ENCODE measurements around the gene TACC2.
"Not testable (repeated sequence)": the region's sequence is repeated elsewhere in the genome, so short reads cannot be mapped to it uniquely, and the experiment has no call there.

The TACC2 gene

GRCh38 chr10:122203180-122203579 is 214.2 kb downstream of the TACC2 start:
- DNase-seq: not testable (repeated sequence)

DNA sequence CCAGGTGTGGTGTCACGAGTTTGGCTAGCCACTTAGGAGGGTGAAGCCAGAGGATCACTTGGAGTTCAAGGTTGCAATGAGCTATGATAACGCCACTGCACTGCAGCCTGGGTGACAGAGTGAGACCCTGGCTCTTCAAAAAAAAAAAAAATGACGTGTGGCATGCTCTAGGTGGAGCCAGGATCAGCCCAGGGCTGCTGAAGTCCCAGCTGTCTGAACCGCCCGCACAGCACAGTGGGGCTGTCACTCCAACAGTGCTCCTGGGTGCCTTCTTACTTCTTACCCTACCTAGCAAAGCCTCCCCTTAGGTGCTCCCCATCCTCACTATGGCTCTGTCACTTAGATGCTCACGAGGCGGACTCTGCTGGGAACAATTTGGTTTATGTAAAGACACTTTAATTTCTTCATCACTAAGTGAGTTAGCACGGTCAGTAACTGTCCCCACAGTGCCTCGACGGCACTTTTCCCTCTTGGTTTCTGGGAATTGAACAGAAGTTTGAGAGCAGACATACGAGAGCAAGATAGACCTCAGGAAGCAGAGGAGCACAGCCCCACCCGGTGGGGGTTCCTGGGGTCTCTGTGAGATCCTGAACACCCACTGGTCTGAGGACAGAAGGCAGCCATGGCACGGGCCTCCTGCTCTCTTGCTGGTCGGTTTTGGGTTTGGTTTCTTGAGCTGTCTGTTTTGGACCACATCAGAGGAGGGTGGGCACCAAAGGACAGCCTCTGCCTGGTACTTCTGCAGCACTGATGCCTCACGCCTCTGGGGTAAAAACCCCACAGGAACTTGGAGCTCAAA is 215.9 kb downstream of the TACC2 start:
- no peak for DNase-seq

GRCh38 chr10:122206471-122207065 is 217.6 kb downstream of the TACC2 start:
- no peak for DNase-seq

DNA sequence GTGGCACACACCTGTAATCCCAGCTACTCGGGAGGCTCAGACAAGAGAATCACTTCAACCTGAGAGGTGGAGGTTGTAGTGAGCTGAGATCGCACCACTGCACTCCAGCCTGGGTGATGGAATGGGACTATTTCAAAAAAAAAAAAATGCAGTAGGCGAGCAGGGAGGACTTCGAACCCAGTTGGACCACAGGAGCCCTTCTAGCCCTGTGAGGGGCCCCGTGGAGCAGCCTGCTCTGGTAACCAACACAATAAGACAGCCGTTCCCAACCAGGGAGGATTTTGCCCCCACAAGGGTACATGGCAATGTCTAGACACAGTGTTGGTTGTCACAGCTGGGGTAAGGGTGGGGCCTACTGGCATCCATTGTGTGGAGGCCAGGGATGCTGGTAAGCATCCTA is 218.2 kb downstream of the TACC2 start:
- DNase-seq: no peak

- DNase-seq: peak; percentile 44
Measured at GRCh38 chr10:122207596-122207995, 218.6 kb downstream of the TACC2 start.

- DNase-seq: no peak
Measured at GRCh38 chr10:122208571-122209430, 219.8 kb downstream of the TACC2 start.

DNA sequence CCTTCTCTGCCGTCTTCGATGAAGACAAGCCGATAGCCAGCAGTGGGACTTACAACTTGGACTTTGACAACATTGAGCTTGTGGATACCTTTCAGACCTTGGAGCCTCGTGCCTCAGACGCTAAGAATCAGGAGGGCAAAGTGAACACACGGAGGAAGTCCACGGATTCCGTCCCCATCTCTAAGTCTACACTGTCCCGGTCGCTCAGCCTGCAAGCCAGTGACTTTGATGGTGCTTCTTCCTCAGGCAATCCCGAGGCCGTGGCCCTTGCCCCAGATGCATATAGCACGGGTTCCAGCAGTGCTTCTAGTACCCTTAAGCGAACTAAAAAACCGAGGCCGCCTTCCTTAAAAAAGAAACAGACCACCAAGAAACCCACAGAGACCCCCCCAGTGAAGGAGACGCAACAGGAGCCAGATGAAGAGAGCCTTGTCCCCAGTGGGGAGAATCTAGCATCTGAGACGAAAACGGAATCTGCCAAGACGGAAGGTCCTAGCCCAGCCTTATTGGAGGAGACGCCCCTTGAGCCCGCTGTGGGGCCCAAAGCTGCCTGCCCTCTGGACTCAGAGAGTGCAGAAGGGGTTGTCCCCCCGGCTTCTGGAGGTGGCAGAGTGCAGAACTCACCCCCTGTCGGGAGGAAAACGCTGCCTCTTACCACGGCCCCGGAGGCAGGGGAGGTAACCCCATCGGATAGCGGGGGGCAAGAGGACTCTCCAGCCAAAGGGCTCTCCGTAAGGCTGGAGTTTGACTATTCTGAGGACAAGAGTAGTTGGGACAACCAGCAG is 221.7 kb downstream of the TACC2 start:
- DNase-seq: no peak

- DNase-seq: no peak
Measured at GRCh38 chr10:122213364-122213763, 224.4 kb downstream of the TACC2 start.

- DNase-seq: no peak
Measured at GRCh38 chr10:122213766-122214165, 224.8 kb downstream of the TACC2 start.

GRCh38 chr10:122216047-122216446 is 227.1 kb downstream of the TACC2 start:
- DNase-seq: no peak

- no peak for DNase-seq
Measured at GRCh38 chr10:122219340-122219739, 230.4 kb downstream of the TACC2 start.

DNA sequence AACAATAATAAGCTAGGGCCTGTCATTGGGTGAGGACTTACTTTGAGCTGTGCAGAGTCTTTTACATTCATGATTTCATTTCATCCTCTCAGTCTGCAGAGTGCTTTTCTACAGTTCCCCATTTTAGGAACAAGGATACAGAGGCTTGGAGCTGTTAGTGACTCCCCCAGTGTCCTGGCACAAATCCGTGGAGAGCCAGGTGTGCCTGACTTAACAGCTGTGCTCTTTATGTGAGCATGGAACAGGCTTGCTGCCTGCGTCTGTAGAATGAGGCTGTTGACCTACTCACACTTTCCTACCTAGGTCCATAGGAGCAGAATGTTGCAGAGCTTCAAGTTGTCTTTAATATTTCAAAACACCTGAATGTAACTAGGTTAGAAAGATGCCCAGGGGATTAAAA is 231.8 kb downstream of the TACC2 start:
- no peak for DNase-seq

DNA sequence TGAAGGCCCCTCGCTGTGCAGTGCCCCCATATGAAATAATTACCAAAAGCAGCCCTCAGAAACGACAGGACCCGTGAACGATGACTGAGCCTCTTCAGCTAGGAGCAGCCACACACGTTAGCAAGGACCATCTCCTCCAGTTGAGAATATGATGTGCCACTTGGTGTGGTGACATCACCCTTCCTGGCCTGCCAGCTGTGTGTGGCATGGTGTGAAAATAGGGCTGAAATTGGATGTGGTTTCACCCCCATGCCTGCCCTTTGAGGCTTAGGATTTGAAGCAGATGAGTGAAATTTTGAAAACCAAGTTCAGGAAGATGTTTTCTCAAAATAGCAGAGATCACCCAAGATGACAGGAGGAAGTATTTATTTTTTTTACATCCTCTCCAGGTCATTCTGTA is 233.0 kb downstream of the TACC2 start:
- DNase-seq: no peak

GRCh38 chr10:122222638-122223037 is 233.7 kb downstream of the TACC2 start:
- no peak for DNase-seq

DNA sequence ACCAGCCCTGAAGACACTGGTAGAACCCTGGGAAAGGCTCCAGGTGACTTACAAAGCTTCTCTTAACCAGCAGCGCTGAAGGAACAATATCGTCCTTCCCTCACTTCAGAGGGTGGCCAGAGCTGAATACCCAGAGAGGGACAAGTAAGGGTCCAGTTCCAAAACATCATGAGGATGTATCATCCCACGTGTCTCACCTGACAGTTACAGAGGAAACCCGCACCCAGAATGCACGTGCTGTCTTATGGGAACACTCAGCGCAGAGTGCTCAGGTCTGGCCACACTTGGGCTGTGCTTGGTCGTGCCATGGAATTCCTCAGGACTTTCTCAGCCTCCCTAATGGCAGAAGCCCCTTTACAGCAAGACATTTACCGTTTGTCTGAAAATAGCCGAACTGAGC is 235.2 kb downstream of the TACC2 start:
- DNase-seq: no peak

- DNase-seq: peak; percentile 18
Measured at GRCh38 chr10:122225330-122225729, 236.4 kb downstream of the TACC2 start.

- DNase-seq: no peak
Measured at GRCh38 chr10:122227754-122228153, 238.8 kb downstream of the TACC2 start.

GRCh38 chr10:122229666-122230065 is 240.7 kb downstream of the TACC2 start:
- DNase-seq: no peak

DNA sequence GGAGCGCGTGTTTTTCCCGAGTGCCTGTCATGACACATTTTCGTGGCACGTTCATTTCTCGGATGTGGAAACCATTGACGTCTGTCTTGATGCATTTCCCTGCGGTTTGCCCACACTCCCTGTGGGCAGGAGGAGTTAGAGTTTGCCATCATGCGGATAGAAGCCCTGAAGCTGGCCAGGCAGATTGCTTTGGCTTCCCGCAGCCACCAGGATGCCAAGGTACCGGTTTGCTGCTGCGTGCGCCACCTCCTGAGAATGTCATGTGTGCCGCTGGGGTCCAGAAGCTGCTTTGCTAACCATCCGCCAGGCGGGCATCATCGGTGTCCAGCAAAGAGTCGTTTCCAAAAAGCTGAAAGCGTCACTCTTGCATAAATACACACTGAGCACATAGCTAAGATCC is 241.3 kb downstream of the TACC2 start:
- DNase-seq: no peak

DNA sequence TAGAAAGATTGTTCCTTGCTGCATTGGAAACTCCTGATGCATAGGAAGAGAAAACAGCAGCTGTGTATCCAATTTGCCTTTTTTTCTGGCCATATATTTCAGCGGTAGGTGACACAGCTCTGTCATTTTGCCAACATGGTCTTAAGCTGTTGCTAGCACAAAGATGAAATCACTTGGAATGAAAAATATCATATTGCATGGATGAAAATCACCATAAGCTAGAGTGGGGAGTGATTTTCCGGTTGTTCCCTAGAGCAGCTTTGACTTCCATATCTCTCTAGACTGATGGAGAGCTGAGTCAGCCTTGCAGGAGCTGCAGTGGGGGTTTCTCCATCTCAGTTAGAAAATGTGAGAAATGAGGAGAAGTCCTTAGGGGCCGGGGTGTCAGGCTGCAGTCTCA is 243.8 kb downstream of the TACC2 start:
- DNase-seq: no peak

DNA sequence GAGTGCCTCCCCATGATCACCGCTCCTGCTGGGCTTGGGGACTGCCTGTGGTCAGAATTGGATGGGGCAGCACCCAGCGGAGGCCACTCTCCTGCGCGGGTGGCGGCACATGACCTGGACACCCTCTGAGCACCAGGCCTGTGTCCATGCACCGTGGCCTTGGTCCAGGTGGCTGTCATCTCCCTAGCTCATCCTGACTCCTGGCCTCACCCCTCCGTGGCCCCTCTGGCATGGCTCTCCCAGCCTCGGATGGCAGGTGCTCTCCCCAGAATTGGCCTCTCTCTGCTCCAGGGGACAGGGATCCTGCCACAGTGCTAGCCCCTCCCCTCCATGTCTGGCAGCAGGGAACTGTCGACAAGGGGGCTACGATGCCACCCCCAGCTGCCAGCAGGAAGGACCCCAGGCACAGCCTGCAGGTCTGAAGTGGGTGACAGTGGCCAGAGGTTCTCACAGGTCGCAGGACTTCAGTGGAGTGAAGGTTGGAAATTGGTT is 244.9 kb downstream of the TACC2 start:
- DNase-seq: no peak

- DNase-seq: no peak
Measured at GRCh38 chr10:122234416-122234815, 245.5 kb downstream of the TACC2 start.
